ENCODE data around the gene IL17A.

Gene IL17A

GRCh38 chr6:52195886-52196285, 9.7 kb downstream of the IL17A start:
- TF ChIP-seq EP300 (IDR thresholded peaks at IDR 0.05; ENCODE audit: borderline replicate concordance) (no peak), REST (IDR thresholded peaks at IDR 0.05; ENCODE audit: low read depth) (no peak), TEAD4 (IDR thresholded peaks at IDR 0.05) (no peak), RAD21 (IDR thresholded peaks at IDR 0.05; ENCODE audit: low read depth) (no peak), USF1 (IDR thresholded peaks at IDR 0.05) (no peak), YY1 (IDR thresholded peaks at IDR 0.05; ENCODE audit: low read depth) (no peak)

GRCh38 chr6:52201046-52201445, 14.9 kb downstream of the IL17A start:
- TF ChIP-seq RAD21 (IDR thresholded peaks at IDR 0.05; ENCODE audit: low read depth) (no peak), USF1 (IDR thresholded peaks at IDR 0.05) (no peak), TAF1 (IDR thresholded peaks at IDR 0.05; ENCODE audit: low read depth) (no peak), TEAD4 (IDR thresholded peaks at IDR 0.05) (no peak), EGR1 (IDR thresholded peaks at IDR 0.05) (no peak), TCF12 (IDR thresholded peaks at IDR 0.05; ENCODE audit: low read depth) (no peak), ZBTB7A (IDR thresholded peaks at IDR 0.05; ENCODE audit: low read depth) (no peak), EP300 (IDR thresholded peaks at IDR 0.05; ENCODE audit: borderline replicate concordance) (no peak), REST (IDR thresholded peaks at IDR 0.05; ENCODE audit: low read depth) (no peak), CREB1 (IDR thresholded peaks at IDR 0.05; ENCODE audit: low read depth) (no peak), NFIC (IDR thresholded peaks at IDR 0.05) (no peak)

- no peak for TF ChIP-seq FOXM1 (IDR thresholded peaks at IDR 0.05; ENCODE audit: borderline replicate concordance, low read depth)
- TF ChIP-seq USF1 (IDR thresholded peaks at IDR 0.05): no peak
Observed at GRCh38 chr6:52201493-52201892, 15.3 kb downstream of the IL17A start.

- TF ChIP-seq ZBTB7A (IDR thresholded peaks at IDR 0.05; ENCODE audit: low read depth) (no peak), REST (IDR thresholded peaks at IDR 0.05; ENCODE audit: low read depth) (no peak), TAF1 (IDR thresholded peaks at IDR 0.05; ENCODE audit: low read depth) (no peak), RAD21 (IDR thresholded peaks at IDR 0.05; ENCODE audit: low read depth) (no peak), MAX (IDR thresholded peaks at IDR 0.05) (no peak), NFIC (IDR thresholded peaks at IDR 0.05) (no peak)
Observed at GRCh38 chr6:52207066-52207465, 20.9 kb downstream of the IL17A start.

- no peak for TF ChIP-seq EGR1 (IDR thresholded peaks at IDR 0.05)
- no peak for TF ChIP-seq RAD21 (IDR thresholded peaks at IDR 0.05; ENCODE audit: low read depth)
- TF ChIP-seq MAX (IDR thresholded peaks at IDR 0.05): no peak
- no peak for TF ChIP-seq NFIC (IDR thresholded peaks at IDR 0.05)
- no peak for TF ChIP-seq ZBTB7A (IDR thresholded peaks at IDR 0.05; ENCODE audit: low read depth)
- no peak for TF ChIP-seq TAF1 (IDR thresholded peaks at IDR 0.05; ENCODE audit: low read depth)
- no peak for TF ChIP-seq REST (IDR thresholded peaks at IDR 0.05; ENCODE audit: low read depth)
Observed at GRCh38 chr6:52208612-52209011, 22.4 kb downstream of the IL17A start.

All from Ishikawa (cell line).